D721Med (cell line): ENCODE measurements around the gene KIF5A.

ENCODE experiments used
- DNase-seq: peaks from one replicate; pipeline ENCODE4 v3.0.0; 2011; ENCODE audit warnings: low spot score; ENCODE audit not compliant: insufficient read length
- FAIRE-seq: peaks from 2 replicates; lab custom pipeline; 2011; peaks lifted over from hg19 to GRCh38; lab: Jason Lieb, UNC
- CTCF ChIP-seq: IDR thresholded peaks from 2 replicates; pipeline ENCODE4 v1.5.1; 2012; ENCODE audit warnings: mild to moderate bottlenecking, control low read depth; ENCODE audit not compliant: insufficient read depth; ENCODE audit errors: missing control alignments

Gene KIF5A

GRCh38 chr12:57603324-57603723 lies 53.5 kb downstream of the KIF5A start:
- TF ChIP-seq CTCF: no peak
- DNase-seq (no peak), FAIRE-seq (no peak)

GRCh38 chr12:57603815-57604453 lies 54.1 kb downstream of the KIF5A start:
- DNase-seq (no peak), FAIRE-seq (no peak)
- no peak for TF ChIP-seq CTCF

GRCh38 chr12:57604454-57604991 lies 54.7 kb downstream of the KIF5A start, which contains the start of gene DTX3:
TSS of gene DTX3 (plus strand) at chr12:57604824. CDS start at chr12:57606518, 1,694 bp downstream.
- DNase-seq (no peak), FAIRE-seq (no peak)
- TF ChIP-seq CTCF: no peak

GRCh38 chr12:57604992-57605810 lies 55.4 kb downstream of the KIF5A start:
- no peak for FAIRE-seq
- TF ChIP-seq CTCF: no peak
- DNase-seq: no peak

GRCh38 chr12:57605811-57606311 lies 56.0 kb downstream of the KIF5A start:
- TF ChIP-seq CTCF: no peak
- FAIRE-seq (no peak), DNase-seq (no peak)

- DNase-seq: no peak
- FAIRE-seq: no peak
- TF ChIP-seq CTCF: no peak
Observed at GRCh38 chr12:57606399-57606798, 56.6 kb downstream of the KIF5A start.
